ENCODE results near the gene PDCL3. TPM values are rescaled to one million over a fixed set of nuclear protein-coding genes. Genes with fewer than 3 reads are reported as not detected.

The PDCL3 gene
- total RNA-seq, 1 experiment from 2014 or later: 21.3 TPM

DNA sequence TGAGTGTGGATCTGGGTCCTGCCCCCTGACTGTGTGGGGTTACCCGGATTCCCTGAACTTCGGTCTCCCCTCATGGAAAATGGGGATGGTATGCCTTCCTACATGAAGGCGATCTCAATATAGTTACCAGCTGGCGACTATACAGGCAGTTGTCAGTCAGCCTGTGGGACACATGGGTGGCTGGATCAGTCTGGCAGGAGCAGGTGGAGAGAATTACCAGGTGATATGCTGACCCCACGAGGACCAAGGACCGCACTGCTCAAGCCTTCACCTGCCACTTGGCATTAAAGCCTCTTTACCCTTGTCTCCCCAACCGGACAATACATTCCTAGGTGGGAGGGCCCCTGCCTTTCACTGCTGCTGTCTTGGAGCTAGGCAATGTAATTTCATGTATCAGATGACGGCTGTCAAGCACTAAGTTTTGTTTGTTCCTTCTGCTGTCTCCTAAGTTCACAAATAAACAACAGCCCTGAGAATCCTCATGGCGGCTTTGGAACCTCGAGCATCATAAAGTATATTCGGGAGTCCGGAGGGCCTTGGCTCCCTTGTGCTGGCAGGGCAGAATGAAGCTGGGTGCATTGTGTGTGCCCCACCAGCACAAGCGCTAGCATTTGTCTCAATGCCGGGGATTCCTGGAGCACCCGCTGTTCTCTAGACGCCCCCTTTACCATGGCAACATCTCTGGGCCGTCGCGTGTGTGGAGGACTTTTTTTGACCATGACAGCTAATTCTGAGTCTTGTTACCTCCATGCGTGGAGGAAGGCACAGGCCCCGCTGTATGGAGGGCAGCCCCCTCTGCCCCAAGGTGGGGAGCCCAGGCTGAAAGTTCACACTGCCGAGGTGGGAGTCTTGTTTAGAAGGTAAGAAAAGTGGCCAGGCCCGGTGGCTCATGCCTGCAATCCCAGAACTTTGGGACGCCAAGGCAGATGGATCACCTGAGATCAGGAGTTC is 48.6 kb downstream of the PDCL3 start:
- no TSS peak for BruUV-seq (replicated peaks)
- Mint-ChIP-seq H3K4me3 (ENCODE audit: unreplicated experiment) (no peak overlapping the region), H3K36me3 (ENCODE audit: insufficient read depth, unreplicated experiment) (no peaks in the 10 kb centered on the region), H3K4me1 (ENCODE audit: low read depth, unreplicated experiment) (no peaks in the 10 kb centered on the region), H3K27me3 (ENCODE audit: insufficient read depth, unreplicated experiment) (peaks cover 12% of the 10 kb centered on the region), H3K27ac (ENCODE audit: unreplicated experiment) (no peak overlapping the region), H3K9me3 (ENCODE audit: unreplicated experiment) (no peaks in the 10 kb centered on the region)
- Histone ChIP-seq H3K36me3 (ENCODE audit: control insufficient read depth, insufficient read depth, low read length) (no peaks in the 10 kb centered on the region), H3K4me3 (ENCODE audit: low read depth, low read length) (no peak overlapping the region), H3K27me3 (replicated peaks; ENCODE audit: control insufficient read depth, insufficient read depth, low read length) (no peaks in the 10 kb centered on the region), H3K9me3 (no peaks in the 10 kb centered on the region), H3K4me1 (no peaks in the 10 kb centered on the region)
- ChIA-PET CTCF (interaction anchor here (1.2 kb wide), 1 partner anchor 371 kb away, joined by 4 read pairs; no protein-coding TSS in a partner anchor), POLR2A (interaction anchor here (0.6 kb wide), 1 partner anchor 9 kb away, joined by 3 read pairs; no protein-coding TSS in a partner anchor)
- TF ChIP-seq, protein P1, sequence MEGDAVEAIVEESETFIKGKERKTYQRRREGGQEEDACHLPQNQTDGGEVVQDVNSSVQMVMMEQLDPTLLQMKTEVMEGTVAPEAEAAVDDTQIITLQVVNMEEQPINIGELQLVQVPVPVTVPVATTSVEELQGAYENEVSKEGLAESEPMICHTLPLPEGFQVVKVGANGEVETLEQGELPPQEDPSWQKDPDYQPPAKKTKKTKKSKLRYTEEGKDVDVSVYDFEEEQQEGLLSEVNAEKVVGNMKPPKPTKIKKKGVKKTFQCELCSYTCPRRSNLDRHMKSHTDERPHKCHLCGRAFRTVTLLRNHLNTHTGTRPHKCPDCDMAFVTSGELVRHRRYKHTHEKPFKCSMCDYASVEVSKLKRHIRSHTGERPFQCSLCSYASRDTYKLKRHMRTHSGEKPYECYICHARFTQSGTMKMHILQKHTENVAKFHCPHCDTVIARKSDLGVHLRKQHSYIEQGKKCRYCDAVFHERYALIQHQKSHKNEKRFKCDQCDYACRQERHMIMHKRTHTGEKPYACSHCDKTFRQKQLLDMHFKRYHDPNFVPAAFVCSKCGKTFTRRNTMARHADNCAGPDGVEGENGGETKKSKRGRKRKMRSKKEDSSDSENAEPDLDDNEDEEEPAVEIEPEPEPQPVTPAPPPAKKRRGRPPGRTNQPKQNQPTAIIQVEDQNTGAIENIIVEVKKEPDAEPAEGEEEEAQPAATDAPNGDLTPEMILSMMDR (IDR thresholded peaks at IDR 0.05; ENCODE audit: insufficient read depth in 1 of 2, low read depth in 1 of 2, low read length in 1 of 2, severe bottlenecking in 1 of 2, unreplicated experiment in 1 of 2): no peak
- no peak for DNase-seq
- intact Hi-C loops (cut with micrococcal nuclease; ENCODE audit: unreplicated experiment): no loop called here

GRCh38 chr2:100612388-100613000 is 49.7 kb downstream of the PDCL3 start:
- no TSS peak for BruUV-seq (replicated peaks)
- Mint-ChIP-seq H3K4me1 (ENCODE audit: low read depth, unreplicated experiment) (no peaks in the 10 kb centered on the region), H3K27me3 (ENCODE audit: insufficient read depth, unreplicated experiment) (peaks cover 12% of the 10 kb centered on the region), H3K36me3 (ENCODE audit: insufficient read depth, unreplicated experiment) (no peaks in the 10 kb centered on the region), H3K9me3 (ENCODE audit: unreplicated experiment) (no peaks in the 10 kb centered on the region), H3K27ac (ENCODE audit: unreplicated experiment) (no peak overlapping the region), H3K4me3 (ENCODE audit: unreplicated experiment) (no peak overlapping the region)
- TF ChIP-seq, protein P1 (IDR thresholded peaks at IDR 0.05; ENCODE audit: insufficient read depth in 1 of 2, low read depth in 1 of 2, low read length in 1 of 2, severe bottlenecking in 1 of 2, unreplicated experiment in 1 of 2): no peak
- H3K27me3 ChIP-seq (replicated peaks; ENCODE audit: control insufficient read depth, insufficient read depth, low read length): no peaks in the 10 kb centered on the region
- ChIA-PET POLR2A (no interaction called here), CTCF (interaction anchor here (0.6 kb wide), 1 partner anchor 164 kb away, joined by 4 read pairs; no protein-coding TSS in a partner anchor)
- no peaks in the 10 kb centered on the region for H3K4me1 ChIP-seq
- no peaks in the 10 kb centered on the region for H3K36me3 ChIP-seq (ENCODE audit: control insufficient read depth, insufficient read depth, low read length)
- no peaks in the 10 kb centered on the region for H3K9me3 ChIP-seq
- no peak overlapping the region for H3K4me3 ChIP-seq (ENCODE audit: low read depth, low read length)
- intact Hi-C loops (cut with micrococcal nuclease; ENCODE audit: unreplicated experiment): no loop called here
- no peak for DNase-seq

DNA sequence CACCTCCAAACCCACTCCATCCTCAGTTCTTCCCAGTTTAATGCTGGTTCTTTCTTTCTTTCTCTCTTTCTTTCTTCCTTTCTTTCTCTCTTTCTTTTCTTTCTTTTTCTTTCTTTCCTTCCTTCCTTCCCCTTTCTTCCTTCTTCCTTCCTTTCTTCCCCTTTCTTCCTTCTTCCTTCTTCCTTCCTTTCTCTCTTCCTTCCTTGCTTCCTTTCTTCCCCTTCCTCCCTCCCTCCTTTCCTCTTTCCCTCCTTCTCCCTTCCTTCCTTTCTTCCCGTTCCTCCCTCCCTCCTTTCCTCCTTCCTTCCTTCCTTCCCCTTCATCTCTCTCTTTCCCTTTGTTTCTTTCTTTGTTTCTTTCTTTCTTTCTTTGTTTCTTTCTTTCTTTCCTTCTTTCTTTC is 50.9 kb downstream of the PDCL3 start:
- TF ChIP-seq, protein P1 (IDR thresholded peaks at IDR 0.05; ENCODE audit: insufficient read depth in 1 of 2, low read depth in 1 of 2, low read length in 1 of 2, severe bottlenecking in 1 of 2, unreplicated experiment in 1 of 2): no peak
- Mint-ChIP-seq H3K27me3 (ENCODE audit: insufficient read depth, unreplicated experiment) (peaks cover 18% of the 10 kb centered on the region), H3K4me1 (ENCODE audit: low read depth, unreplicated experiment) (no peaks in the 10 kb centered on the region), H3K9me3 (ENCODE audit: unreplicated experiment) (no peaks in the 10 kb centered on the region), H3K4me3 (ENCODE audit: unreplicated experiment) (no peak overlapping the region), H3K27ac (ENCODE audit: unreplicated experiment) (no peak overlapping the region), H3K36me3 (ENCODE audit: insufficient read depth, unreplicated experiment) (no peaks in the 10 kb centered on the region)
- no TSS peak for BruUV-seq (replicated peaks)
- DNase-seq: no peak
- Histone ChIP-seq H3K4me1 (no peaks in the 10 kb centered on the region), H3K9me3 (no peaks in the 10 kb centered on the region), H3K4me3 (ENCODE audit: low read depth, low read length) (no peak overlapping the region), H3K36me3 (ENCODE audit: control insufficient read depth, insufficient read depth, low read length) (no peaks in the 10 kb centered on the region), H3K27me3 (replicated peaks; ENCODE audit: control insufficient read depth, insufficient read depth, low read length) (no peaks in the 10 kb centered on the region)
- intact Hi-C loops (cut with micrococcal nuclease; ENCODE audit: unreplicated experiment): no loop called here
- CTCF ChIA-PET: no interaction called here
- POLR2A ChIA-PET: no interaction called here

All from Caco-2 (cell line).